Stimulated activated CD4-positive, alpha-beta T cell treated with anti-CD3 and anti-CD28 coated beads, Interleukin-12 subunit alpha, Interleukin-12 subunit beta, amount 100 ng/mL, for 4 hours (primary cell): ENCODE results near the gene APOBEC4.
"Not testable (repeated sequence)": the region's sequence is repeated elsewhere in the genome, so short reads cannot be mapped to it uniquely, and the experiment has no call there.

Experiments
- DNase-seq: peaks from one replicate; pipeline ENCODE4 v3.0.0-alpha.2; 2020

Gene APOBEC4

GRCh38 chr1:183633676-183634343 lies 19.3 kb downstream of the APOBEC4 start:
- DNase-seq = no peak

GRCh38 chr1:183632964-183633363 lies 20.2 kb downstream of the APOBEC4 start:
- no peak for DNase-seq

- no peak for DNase-seq
Measured at GRCh38 chr1:183632114-183632513, 21.0 kb downstream of the APOBEC4 start.

DNA sequence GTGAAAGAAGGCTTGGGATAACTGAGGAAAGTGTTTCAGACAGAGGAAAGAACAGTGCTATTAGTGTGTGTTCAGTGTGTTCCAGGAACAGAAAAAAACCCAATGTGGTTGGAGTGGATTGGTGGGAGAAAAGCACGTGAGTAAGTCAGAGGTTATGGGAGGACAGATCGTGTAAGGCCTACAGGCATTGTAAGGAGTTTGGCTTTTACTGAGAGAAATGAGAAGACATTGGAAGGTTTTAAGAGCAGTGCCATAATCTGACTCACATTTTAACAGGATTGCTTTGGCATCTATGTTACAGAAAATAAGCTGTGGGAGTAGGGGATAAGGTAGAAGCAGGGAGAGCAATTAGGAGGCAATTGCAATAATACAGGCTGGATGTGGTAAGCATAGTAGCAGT lies 22.4 kb downstream of the APOBEC4 start:
- DNase-seq = no peak

DNA sequence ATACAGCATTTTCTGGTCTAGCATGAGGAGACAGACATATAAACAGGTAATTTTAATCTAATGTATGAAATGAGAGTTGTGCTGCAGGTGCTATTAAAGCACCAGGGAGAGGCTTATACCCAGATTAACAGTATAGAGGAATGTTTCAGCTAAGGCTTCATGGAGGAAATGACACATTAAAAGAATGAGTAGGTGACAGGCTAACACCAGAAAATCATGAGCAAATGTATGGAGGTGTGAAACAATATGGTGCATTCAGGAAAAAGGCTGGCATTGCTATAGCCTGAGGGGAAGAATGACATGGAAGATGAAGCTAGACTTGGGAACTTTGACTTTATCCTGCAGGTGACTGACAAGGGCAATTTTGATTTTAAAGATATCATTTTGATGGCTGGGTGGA lies 24.6 kb downstream of the APOBEC4 start:
- no peak for DNase-seq

DNA sequence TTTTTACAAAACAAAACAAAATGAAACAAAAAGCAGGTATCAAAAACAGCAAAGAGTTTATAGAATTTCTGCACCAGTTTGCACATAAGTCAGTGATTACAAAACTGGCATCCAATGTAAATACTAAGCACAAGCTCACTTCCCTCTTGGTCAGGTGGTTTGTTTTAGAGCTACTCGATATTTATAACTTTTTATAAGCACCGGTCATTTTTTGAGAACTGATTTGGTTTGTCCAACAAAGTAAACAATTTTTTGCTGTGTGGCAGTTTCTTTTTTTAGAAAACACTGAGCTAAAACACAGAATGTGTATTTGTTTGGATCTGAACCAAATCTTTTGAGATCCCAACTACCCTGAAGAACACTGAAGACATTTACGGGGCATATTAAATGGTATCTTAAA lies 26.9 kb downstream of the APOBEC4 start:
- not testable (repeated sequence) for DNase-seq

DNA sequence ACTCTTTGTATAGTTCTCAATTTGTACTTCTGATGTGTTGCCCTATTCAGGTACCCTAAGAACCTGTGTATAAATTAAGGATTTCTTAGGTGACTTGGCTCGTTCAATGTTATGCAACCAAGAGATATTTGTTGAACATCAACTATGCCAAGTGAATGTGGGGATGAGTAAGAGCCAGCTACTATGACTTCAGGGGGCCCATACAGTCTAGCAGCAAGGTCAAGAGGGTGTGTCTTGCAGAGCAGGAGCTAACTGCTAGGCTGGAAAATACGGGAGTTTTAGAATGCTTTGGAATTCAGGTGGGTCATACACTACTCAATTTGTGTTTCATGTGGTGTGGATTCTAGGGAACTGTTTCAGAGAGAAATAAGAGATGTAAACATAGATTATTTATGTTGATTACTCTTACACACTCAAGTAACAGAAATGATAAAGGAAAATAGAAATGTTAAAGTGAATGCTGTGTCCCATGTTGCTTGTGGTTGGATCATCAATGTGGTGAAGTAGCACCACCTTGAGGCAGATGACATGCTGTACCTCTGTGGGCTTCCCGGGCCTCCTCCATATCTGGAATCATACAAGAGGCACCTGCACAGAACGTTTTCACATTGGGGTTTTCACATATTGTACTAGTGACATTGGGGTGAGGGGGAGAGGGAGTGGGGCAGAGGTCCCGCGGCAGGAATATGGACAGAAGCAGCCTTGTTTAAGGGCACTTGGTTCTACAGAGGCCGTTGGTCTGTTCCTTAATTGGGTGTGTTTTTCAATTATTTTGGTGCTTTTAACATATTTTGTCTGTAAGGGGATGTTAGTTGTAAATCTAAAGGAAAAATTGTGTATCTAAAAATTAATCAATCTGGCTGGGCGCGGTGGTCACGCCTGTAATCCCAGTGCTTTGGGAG lies 30.0 kb downstream of the APOBEC4 start:
- peak; percentile 13 for DNase-seq

GRCh38 chr1:183622013-183622412 lies 31.1 kb downstream of the APOBEC4 start:
- DNase-seq = no peak

DNA sequence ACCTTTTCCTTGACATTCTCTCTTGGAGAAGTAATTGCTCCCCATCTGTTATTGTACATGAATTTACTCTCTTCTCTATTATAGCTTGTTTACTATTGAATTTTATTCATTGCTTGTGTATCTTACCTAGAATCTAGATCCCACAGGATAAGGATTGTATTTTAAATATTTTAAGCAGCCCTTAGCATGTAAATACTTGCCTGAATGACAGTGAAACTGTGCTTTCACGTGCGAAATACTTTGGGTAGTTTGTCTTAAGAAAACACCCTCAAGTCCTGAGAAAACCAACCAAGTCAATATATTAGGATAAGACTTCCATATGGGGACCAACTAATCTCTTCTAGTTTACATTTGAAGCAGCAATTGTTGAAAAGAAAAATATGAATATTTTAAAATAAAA lies 32.8 kb downstream of the APOBEC4 start:
- no peak for DNase-seq

- no peak for DNase-seq
Measured at GRCh38 chr1:183619781-183620180, 33.3 kb downstream of the APOBEC4 start.

DNA sequence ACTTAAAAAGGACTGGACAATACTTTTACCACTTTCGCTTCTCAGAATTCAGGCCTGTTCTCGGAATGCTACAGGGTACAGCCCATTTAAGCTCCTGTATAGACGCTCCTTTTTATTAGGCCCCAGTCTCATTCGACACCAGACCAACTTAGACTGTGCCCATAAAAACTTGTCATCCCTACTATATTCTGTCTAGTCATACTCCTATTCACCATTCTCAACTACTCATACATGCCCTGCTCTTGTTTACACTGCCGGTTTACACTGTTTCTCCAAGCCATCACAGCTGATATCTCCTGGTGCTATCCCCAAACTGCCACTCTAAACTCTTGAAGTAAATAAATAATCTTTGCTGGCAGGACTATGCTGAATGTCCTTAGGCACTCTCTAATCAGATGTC lies 34.9 kb downstream of the APOBEC4 start:
- DNase-seq = not testable (repeated sequence)

- not testable (repeated sequence) for DNase-seq
Measured at GRCh38 chr1:183612975-183613374, 40.1 kb downstream of the APOBEC4 start.

DNA sequence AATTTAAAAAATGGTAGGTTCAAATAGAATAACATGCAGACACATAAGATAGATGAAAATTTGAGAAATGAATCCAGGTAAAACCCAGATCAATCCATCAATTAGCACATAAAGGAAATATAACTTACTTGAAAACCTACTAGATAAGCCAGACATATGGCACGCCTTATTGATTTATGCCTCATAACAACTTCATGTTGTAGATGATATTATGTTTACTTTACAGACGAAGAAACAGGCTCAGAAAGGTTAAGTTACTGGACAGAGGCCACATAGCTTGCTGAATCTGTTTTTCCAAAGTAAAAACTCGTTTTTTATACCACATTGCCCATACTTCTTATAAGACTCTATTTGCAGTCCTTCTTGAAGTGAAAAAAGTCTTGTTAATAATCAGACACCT lies 40.7 kb downstream of the APOBEC4 start:
- DNase-seq = no peak

- DNase-seq = no peak
Measured at GRCh38 chr1:183611021-183611420, 42.1 kb downstream of the APOBEC4 start.

DNA sequence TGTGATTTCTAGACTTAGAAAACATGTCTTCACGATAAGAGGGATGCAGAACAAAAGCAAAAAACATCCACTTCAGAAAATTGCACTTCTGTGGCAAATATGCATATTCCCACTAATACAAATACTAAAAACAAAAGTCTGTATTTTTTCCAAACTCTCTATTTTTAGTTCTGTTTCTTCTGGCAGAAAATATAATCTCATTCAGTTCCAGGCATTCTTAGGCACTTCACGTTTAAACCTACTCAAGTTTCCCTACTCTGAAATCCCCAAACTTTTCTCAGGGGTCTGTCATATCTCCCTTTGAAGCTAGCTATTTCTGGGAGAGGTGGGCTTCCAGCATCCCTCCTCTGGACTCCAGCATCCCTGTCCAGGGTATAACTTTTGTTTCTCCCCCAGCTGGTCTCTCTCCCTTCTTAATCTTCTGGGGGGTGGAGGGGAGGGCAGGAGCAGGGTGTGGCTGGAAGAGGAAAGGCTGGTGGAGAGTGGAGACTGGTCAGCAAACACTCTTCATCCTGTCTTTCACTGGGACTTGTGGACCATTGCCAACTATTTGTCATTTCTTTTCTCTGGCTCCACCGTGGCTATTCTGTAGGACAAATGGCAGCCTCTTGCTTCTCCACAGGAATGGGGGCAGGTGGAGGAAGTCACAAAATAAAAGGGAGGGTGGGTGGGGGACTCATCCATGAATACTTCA lies 43.2 kb downstream of the APOBEC4 start:
- no peak for DNase-seq

GRCh38 chr1:183609313-183609712 lies 43.8 kb downstream of the APOBEC4 start:
- no peak for DNase-seq

GRCh38 chr1:183607322-183607980 lies 45.7 kb downstream of the APOBEC4 start:
- no peak for DNase-seq

- no peak for DNase-seq
Measured at GRCh38 chr1:183605904-183606303, 47.2 kb downstream of the APOBEC4 start.

DNA sequence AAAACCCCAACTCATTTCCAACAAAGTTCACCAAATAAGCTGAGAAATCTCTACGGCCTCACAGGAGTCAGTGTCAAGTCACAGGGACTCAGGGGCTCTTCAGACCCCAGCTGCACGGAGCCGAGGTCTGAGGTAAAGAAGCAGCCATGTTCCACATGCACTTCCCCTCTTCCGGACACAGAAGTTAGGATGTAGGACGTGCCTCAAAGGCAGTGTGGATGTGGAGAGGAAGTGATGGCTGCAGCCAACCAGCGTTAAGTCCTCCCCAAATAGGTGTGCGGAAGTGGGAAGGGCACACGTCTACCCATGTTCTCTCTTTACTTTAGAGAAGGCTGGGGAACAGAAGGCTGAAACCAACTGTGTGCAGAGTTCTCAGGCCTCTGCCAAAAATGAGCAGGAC lies 48.3 kb downstream of the APOBEC4 start:
- DNase-seq = no peak

DNA sequence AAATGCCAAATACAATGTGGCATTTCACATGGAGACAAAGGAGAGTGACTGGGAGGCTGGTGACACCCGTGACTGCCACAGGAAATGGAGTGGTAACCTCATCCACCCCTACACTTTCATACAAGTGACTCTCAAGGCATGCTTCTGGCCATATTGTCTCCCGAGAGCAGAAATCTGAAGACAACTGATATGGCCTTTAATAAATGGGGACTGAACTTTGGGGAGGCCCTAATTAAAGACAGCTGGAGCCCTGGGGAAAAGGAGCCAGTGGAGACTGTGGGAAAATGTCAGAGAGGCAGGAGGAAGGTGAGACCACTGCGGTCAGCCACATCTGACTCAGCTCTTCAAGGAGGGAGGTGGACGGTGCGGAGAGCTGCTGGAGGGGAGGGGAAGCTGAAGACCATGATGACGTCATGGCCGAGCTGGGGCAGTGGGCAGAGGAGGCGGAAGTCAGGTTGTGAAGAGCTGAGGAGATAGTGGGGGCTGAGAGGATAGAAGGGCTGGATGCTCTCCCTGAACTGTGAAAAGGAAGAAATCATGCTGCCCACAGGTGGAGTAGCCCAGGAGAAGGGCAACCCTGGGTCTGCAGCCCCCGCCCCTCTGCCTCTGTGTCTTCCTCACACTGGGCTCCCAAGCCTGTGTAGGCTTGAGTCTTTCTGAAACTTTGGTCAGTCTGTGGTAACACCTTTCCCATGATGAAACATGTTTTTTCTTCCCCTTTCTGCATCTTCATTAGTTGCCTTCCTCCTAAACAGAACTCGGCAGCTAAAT lies 48.9 kb downstream of the APOBEC4 start:
- DNase-seq = no peak

- DNase-seq = no peak
Measured at GRCh38 chr1:183602510-183602909, 50.6 kb downstream of the APOBEC4 start.

DNA sequence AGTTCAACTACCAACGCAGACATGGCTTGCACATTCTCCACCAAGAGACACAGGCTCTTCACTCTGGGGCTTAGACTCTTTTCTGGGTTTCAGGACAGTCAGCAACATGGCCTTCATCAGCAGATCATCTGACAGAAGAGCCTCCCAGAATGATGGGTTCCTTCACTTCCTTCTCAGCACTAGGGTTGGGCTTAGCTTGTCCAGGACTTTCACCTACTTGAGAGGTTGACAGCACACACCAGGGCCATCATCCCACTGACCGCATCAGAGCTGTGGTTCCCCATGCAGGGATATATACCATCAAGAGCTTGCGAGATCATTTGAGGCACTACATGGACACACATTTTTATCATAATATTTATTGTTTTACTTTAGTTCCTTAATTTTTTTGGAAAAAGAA lies 52.5 kb downstream of the APOBEC4 start:
- DNase-seq = no peak
